Stimulated activated CD8-positive, alpha-beta memory T cell treated with anti-CD3 and anti-CD28 coated beads, Interleukin-12 subunit alpha, Interleukin-12 subunit beta, amount 100 ng/mL, for 1 hour (primary cell): ENCODE data around the gene ARHGDIB.

Source experiments
- DNase-seq: peaks from one replicate; pipeline ENCODE4 v3.0.0-alpha.2; 2020; ENCODE audit warnings: low read depth

The ARHGDIB gene

DNA sequence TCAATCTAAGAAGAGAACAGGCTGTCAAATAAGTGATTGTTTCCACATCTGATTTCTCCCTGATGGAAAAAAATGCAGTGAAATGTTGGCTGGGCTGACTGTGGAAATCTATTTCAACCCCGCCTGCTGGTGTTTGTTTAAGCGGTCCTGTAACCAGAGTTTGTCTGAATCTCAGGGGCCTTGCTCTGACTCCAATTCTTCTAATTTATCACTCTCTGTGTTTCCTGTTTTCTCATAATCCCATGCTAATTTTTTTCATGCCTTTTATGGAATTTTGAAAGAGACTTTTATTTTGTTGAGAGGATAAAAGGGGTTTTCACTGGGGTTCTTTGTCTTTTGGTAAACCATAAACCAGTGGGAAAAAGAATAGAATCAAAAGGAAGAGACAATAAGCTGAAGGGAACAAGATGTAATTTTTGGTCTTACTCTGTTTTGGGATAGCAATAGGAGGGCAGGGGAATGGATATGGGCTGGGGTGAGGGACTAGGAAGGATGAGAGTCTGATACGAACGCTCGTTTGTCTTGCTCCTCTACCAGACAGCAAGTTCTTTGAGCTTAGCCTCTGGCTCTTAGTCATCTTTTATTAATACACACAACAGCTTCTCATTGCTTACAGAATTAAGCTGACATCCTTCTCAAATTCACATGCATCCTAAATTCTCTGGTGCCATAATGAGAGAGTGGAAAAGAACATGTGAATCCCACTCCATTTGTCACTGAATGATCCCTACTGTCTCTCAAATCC is 67.7 kb downstream of the ARHGDIB start:
- no peak for DNase-seq

DNA sequence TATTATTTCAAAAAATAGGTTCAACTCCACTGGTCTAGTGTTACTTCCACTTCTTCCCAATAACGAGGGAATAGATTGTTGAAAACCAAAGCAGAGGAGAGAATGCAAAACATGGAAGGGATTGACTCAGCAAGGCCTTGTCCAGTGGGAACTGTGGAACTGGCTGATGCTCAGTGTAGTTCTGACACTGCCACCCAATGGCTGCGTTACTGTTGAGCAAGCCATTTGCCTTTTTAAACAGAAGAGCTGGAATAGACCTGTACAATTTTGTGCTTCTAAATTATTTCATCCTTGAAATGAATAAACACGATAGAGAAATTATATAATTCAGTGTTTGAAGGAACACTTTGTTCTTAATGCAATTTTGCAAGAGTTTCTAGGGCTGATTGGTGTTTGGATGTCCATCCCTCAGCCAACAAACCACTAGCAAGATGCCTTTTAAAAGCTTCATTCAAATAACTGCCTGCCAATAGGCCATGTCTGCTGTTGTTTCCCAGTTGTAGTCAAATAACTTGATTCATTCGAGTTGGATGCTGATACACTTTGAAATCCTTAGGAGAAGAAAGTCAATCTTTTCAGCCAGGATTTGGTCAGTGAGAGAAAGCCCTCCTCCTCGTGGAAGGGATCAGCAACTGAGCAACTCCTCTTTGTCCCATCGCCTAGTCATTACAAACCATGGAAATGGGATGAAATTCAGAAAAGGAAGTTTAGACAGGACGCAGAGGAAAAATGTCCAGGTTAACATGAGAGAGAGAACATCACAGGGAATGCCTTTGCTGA is 68.5 kb downstream of the ARHGDIB start:
- DNase-seq, result no peak
